Activated naive CD4-positive, alpha-beta T cell treated with Interleukin-2 at 50 U/mL for 16 hours (primary cell): ENCODE results near the gene SLC44A5.
"Not testable (repeated sequence)": the region's sequence is repeated elsewhere in the genome, so short reads cannot be mapped to it uniquely, and the experiment has no call there.

ENCODE experiments used
- DNase-seq: peaks from one replicate; pipeline ENCODE4 v3.0.0-alpha.2; 2020

SLC44A5 gene

DNA sequence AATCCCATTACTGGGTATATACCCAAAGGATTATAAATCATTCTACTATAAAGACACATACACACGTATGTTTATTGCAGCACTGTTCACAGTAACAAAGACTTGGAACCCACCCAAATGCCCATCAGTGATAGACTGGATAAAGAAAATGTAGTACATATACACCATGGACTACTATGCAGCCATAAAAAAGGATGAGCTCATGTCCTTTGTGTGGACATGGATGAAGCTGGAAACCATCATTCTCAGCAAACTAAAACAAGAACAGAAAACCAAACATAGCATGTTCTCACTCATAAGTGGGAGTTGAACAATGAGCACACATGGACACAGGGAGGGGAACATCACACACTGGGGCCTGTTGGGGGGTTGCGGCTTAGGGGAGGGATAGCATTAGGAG is 347.3 kb downstream of the SLC44A5 start:
- not testable (repeated sequence) for DNase-seq

DNA sequence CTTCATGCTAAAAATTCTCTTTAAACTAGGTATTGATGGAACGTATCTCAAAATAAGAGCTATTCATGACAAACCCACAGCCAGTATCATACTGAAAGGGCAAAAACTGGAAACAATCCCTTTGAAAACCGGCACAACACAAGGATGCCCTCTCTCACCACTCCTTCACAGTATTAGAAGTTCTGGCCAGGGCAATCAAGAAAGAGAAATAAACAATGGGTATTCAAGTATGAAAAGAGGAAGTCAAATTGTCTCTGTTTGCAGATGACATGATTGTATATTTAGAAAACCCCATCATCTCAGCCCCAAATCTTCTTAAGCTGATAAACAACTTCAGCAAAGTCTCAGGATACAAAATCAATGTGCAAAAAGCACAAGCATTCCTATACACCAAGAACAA is 349.0 kb downstream of the SLC44A5 start:
- not testable (repeated sequence) for DNase-seq

DNA sequence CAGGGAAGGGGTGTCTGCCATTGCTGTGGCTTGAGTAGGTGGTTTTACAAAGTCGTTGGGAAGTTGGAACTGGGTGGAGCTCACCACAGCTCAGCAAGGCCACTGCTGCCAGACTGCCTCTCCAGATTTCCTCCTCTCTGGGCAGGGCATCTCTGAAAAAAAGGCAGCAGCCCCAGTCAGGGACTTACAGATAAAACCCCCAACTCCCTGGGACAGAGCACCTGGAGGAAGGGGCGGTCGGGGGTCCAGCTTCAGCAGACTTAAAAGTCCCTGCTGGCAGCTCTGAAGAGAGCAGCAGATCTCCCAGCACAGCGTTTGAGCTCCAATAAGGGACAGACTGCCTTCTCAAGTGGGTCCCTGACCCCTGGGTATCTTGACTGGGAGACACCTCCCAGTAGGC is 352.6 kb downstream of the SLC44A5 start:
- DNase-seq: no peak

DNA sequence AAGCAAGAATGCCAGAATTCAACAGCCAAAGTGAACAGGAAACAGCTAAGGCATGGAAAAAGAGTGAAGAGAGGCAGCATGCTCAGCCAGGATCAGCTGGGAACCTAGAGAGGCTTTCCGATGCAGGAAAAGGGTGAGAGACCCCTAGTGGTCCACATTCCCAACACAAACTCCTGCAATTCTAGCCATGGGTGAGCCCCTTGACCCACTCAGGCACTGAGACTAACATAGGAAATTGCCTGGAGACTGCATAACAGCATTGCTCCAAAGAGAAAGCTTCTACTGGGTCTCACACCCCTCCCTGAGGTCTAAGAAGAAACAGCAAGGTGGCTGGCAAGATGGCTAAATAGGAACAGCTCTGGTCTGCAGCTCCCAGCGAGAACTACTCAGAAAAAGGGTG is 353.5 kb downstream of the SLC44A5 start:
- no peak for DNase-seq

DNA sequence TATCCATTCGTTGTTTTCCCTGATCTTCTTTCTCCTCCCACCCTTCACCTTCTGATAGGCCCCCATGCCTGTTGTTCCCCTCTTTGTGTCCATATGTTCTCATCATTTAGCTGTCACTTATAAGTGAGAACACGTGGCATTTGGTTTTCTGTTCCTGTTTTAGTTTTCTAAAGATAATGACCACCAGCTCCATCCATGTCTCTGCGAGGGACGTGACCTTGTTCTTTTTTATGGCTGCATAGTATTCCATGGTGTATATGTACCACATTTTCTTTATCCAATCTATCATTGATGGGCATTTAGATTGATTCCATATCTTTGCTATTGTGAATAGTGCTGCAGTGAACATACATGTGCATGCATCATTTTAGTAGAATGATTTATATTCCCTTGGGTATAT is 360.8 kb downstream of the SLC44A5 start:
- DNase-seq: not testable (repeated sequence)

DNA sequence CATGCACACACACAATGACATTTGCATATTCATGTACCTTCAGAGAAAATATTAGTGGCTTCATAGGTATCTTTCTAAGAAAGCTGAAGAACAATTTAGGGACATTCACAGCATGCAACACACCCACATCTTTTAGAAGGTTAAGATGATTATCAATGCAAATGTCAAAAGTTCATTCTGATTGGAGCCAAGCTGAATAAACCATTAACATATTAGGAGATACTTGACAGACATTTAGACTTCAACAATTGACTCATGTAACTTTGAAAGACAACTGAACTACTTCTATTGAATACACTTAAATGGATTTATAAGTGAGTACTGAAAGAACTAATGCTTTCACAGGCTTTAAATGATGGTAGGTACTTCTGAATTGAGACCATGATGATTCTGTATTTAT is 365.7 kb downstream of the SLC44A5 start:
- DNase-seq: no peak

DNA sequence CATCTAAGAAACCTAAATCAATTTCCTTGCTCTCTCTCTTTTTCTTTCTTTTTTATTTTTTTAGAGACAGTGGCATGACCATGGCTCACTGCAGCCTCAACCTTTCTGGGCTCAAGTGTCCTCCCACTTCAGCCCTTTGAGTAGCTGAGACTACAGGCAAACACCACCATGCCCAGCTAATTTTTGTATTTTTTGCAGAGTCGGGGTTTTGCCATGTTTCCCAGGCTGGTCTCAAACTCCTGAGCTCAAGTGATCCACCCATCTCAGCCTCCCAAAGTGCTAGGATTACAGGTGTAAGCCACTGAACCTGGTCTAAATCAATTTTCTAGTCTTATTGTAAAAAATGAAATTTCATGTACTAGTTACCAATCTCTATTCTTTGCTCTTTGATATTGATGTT is 367.8 kb downstream of the SLC44A5 start:
- no peak for DNase-seq

DNA sequence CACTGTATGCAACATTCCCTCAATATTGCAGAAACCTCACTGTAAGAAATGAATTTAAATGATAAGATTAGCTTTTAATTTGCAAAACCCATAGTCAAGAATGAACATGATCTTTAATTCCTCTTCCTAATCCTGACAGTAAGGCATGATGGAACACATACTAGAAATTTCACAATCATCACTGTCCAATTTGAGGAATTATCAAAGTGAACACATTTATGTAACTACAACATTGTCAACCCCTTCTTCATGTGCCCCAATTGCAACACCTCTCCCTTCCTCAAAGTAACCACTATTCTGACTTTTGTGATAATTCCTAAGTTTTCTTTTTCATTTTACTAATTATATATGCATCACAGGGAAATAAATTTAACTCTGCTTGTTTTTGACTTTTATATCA is 373.6 kb downstream of the SLC44A5 start:
- DNase-seq: no peak

DNA sequence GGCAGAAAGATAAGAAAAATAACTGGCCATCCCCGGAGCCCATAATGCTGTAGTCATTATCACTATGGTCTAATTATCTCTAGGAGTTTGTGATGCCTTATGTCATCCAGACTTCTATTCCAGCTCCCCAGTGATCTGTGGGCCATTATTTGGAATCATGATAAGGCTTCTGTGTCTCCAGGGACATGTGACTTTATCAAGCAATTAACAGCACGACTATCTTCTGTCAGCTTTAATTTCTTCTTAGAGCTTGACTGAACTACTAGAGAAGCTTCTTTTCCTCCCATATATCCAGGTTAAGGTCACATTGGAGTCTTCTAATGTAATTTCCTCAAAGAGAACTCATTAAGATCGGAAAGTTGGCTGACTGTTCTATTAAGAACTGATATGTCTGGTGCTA is 376.4 kb downstream of the SLC44A5 start:
- DNase-seq: no peak

DNA sequence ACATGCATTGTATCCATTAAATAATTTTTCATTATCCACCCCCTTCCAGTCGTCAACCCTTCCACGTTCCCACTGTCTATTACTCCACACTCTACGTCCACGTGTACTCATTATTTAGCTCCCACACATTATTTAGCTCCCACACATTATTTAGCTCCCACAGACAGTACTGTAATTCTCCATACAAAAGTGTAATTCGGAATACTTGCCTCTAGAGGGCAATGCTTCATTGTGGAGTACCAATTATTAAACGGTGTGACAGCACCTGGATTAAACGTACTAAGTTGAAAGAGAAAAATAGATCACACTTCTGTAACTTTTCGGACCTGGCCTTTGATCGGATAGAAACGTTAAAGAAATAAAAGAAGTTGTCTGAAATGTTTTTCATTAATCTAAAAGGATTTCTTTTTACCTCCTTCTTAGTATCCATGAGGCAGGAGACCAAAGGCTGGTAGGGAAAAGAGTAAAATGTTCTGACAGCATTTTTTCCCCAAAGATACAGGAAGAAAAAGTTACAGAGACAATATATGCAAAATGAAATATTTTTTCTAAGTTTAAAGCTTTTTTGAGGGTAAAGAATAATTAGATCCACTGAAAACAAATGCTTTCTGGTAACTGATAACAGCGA is 377.5 kb downstream of the SLC44A5 start:
- no peak for DNase-seq

DNA sequence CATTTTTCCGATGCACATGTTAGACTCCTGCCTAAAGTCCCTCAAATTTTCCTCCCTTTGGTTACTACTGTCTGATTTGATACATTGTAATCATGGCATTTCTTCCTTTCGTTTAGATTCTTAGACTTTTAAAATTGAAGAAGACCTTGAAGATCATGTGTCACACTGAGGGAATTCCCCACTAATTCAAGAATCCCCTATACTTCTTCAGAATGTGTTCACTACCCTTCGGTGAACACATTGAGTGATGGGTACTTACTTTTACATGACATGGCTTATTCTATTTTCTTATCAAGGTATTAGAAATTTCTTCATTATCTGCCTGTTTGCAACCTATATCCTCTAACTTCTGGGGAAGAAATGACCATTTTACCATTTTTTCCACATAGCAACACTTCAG is 390.8 kb downstream of the SLC44A5 start:
- DNase-seq: no peak

DNA sequence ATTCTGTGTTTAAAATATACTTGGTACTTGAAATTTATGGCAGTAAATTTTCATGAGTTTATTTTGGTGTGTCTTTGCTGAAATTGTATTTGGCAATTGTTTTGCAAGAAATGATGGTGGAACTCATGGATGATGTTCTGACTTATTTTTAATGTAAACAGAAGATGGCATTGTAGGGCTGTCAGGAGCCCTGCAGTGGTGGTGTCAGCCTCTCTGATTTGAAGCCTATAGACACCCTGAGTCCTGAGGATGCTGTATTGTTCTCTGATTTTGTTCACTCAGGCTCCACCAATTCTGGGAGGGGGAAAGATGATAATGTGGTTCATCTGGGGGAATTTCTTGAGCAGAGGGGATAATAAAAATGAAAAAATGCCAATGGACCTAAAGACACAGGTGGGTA is 396.9 kb downstream of the SLC44A5 start:
- no peak for DNase-seq

DNA sequence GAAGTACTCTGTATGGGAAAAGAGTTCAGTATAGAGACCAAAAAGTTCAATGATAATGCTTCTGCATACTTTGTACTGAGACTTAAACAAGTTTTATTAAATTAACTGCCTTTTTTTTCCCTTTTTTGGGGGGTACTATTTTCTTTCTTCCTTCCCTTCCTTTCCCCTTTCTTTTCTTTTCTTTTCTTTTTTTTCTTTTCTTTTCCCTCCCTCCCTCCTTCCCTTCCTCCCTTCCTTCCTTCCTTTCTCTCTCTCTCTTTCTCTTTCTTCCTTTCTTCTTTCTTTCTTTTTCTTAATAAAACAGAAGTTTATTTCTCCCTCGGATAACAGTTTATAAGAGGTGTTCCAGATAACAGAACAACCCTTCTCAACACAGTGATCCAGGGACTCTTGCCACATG is 399.3 kb downstream of the SLC44A5 start:
- DNase-seq: no peak

DNA sequence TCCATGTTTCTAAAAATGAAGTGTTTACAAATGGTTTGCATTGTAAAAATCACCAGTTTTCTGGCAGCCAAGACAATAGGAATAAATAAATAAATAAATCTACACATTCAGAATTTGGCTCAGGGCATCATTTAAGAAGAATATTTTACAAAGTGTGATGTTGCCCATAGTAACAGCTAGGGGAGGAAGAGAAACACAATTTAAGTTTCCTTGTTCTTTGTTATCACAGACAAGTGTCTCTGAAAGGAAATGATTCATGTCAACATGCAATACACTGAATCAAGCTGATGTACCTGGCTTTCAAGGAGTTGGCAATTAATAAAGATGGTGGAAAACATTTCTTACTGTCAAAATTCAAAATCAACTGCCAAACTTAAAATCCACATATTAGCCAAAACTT is 402.1 kb downstream of the SLC44A5 start:
- DNase-seq: no peak

DNA sequence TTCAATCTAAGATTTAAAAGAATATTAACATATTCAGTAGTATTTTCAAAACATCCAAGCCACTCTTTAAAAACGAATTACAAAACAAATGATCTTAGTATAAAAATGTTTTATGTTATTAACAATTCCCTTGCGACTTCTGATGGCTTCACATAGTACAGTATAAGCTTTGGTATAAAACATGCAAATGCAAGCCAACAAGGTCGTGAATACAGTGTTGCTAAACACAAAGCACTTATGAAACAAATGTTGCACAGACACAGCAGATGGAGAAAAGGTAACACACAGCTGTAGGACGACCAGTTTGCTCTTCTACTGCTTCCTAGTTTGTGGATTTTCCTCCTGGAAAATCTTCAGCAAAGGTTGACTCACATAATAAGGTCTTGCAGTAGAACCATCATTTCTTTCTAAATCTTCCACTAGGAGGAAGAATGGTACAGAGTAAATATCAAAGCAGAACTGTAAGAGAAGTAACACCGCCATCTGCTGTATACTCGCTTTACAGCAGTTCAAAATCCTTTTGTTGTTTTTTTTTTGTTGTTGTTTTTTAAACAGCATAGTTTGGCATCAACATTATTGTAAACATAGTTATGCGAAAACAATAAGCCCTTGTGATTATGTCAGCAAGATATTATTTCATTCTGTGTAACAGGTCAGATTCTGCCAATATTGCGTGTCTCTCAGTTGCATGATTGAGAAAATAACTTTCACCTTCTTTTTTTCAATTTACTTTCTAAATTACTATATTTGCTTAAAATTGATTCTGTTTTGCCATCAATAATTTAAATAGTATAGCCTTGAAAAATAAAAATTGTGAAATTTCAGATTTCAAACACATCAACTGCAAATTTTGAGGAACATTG is 407.3 kb downstream of the SLC44A5 start:
- no peak for DNase-seq

DNA sequence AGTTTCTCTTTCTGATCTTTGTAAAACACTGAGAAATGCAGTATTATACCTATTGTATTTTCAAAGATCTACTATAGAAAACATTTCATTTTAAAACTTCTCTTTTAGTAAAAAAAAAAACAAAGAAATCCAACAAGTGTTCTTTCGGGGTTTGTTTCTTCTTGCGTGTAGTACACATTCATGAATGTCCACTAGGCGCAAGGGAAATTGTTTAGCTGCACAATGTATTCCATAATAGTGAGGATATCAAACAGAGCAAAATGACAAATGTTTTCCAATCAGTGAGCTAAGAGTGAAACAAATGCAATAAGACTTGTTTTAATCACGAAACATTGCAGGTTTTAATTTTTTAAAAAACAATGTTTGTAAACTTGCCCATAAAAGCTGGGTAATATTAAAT is 408.2 kb downstream of the SLC44A5 start:
- no peak for DNase-seq

DNA sequence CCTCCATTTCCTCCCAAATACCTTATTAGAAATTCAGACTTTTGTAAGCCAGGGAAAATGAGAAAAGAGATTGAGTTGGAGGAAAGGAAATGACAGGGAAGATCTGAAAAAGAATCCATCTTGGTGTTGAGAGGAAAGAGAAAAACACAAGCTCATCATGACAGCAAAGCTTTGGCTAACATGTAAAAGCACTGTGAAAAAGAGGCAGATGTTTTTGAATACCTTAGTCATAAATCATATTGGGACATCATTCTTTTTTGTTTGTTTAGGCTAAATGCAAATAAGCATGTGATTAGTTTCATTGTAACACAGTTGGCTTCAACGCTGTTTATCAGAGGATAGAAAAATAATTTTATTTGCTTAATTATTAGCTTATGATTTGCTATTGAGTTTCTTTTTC is 412.2 kb downstream of the SLC44A5 start:
- DNase-seq: no peak

DNA sequence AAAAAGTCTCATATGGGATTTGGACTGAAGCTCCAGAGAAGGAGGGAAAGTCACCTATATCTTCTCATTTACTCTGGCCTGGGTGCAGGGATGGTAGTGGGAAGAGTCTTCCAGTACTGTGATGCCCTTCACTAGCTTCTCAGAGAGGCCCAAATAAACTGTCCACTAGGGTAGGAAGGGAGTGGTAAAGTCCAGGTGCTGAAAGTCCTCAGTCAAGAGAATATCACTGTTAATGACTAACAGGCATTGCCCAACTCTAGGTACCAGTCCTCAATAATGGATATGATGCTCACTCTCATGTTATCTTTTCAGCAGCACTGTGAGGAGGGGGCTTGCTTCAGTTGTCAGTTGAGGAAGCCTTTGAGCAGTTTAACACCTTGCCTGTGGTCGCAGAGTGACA is 412.8 kb downstream of the SLC44A5 start:
- DNase-seq: no peak

DNA sequence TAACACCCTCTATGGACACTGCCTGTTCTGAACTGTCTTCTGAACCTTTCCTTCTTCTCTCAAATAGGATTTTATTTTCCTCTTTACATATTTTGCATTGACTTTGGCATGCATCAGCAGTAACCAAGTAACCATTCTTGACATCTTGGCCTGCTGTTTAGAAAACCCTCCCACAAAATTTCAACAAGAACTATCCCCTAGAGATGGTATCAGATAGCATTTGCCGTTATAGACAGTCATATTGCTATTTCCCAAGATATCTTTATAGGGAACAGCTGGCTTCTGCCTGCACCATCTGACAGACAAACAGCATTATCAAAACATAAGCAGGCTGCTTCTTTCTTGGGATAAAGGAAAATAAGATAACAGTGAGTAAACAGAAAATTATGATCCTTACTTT is 422.0 kb downstream of the SLC44A5 start:
- no peak for DNase-seq

DNA sequence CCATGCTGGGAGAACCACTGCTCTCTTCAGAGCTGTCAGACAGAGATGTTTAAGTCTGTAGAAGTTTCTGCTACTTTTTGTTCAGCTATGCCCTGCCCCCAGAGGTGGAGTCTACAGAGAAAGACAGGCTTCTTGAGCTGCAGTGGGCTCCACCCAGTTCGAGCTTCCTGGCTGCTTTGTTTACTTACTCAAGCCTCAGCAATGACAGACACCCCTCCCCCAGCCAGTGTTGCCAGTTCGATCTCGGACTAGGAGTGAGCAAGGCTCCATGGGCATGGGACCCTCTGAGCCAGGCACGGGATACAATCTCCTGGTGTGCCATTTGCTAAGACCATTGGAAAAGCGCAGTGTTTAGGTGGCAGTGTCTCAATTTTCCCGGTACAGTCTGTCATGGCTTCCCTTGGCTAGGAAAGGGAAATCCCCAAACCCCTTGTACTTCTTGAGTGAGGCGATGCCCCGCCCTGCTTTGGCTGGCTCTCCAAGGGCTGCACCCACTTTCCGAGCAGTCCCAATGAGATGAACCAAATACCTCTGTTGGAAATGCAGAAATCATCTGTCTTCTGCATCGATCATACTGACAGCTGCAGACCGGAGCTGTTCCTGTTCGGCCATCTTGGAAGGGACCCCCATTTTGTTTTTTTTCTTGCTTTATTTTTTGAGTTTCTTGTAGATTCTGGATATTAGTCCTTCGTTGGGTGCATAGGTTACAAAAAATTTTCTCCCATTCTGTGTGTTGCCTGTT is 429.5 kb downstream of the SLC44A5 start:
- not testable (repeated sequence) for DNase-seq

DNA sequence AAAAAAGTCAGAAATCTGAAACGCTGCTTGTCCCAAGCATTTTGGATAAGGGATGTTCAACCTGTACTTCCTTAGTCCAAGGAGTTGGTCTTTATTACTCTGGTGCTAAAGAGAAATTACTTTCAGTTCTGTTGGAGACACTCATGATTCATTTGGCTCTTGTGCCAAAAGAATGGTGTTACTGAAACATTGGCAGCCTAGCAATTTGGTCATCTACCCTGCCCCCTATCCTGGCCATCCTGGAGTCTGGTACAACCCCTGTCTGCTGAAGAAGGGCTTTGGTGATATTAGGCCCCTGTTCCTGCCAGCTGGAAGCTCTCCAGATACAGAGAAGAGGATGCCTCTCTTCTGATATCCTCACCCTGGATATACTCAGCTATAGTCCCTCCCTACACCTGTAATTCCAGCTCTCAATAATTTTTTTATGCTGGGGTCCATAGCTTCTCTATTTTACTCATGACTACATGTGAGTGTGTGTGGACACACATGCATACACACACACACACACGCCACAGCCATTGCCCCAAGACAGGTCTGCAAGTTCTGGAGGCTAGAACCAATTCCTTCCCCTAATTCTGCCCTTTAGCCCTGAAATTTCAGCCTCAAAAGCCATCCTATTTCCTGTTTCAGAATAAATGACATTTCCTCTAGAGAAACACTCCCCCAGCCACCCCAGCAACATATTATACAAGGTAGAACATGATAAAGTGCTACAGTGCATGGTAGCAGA is 436.7 kb downstream of the SLC44A5 start:
- DNase-seq: no peak

DNA sequence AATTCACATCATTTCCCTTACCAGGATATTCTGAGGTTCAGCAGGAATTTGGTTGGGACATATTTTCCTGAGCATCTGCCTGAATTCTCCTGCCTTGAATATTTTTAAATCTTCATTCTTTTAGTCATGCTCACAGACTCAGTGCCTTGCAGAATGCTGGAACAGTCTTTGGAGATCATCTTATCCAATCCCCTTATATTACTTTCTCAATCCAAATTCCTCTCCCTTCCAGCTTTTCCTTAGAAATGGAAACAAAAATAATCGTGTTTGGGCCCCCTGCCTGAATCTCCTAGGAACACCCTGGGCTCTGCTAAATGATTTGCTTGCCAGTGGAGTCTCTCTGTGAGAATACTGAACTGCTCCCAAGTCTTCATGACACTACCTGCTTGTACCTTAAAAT is 438.4 kb downstream of the SLC44A5 start:
- DNase-seq: no peak

DNA sequence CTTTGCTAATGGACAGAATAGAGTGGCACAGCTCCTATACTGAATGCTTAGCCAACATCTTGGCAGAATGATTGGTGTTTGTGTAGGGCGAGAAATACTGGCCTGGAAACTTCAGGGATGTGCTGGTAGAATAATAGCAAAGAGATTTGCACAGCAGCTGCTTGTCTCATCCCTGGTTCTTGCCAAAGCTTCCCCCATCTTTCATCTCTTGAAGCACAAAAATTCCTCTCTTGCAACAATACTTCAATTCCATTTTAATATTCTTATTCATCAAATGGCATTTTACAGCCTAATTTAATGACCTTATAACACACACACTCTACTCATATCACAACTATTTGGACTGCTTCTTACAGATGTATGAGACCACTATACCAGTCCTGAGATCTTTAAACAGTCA is 439.0 kb downstream of the SLC44A5 start:
- DNase-seq: no peak
